SK-N-SH (cell line): ENCODE data around the gene PHF12. TPM values are rescaled to one million over a fixed set of nuclear protein-coding genes. Genes with fewer than 3 reads are reported as not detected.
A peak's percentile ranks its signal among the peaks of the same experiment; 100 is the strongest.

ENCODE experiments used
- CTCF ChIA-PET: fragments of 300-600, 350-600 bp; formaldehyde crosslinking; extraction: SDS; loops from one replicate; lab custom pipeline; 2021; lab: Yijun Ruan, JAX
- POLR2A ChIA-PET: fragments of 350-600 bp; sonication (Branson Sonifier 250); formaldehyde crosslinking; extraction: SDS; loops from one replicate; lab custom pipeline; 2020; ENCODE audit warnings: antibody characterized with exemption, inconsistent platforms; lab: Yijun Ruan, JAX
- DNase-seq: peaks from one replicate; pipeline ENCODE4 v3.0.0; 2012
- H2AFZ ChIP-seq: fragments of 200-600 bp; sonication (generic); 2 replicates; pipeline ENCODE4 v1.8.1; 2016; ENCODE audit warnings: antibody characterized with exemption, mild to moderate bottlenecking, low read depth
- H3F3A ChIP-seq: fragments of 200-600 bp; sonication (generic); replicated peaks from 2 replicates; pipeline ENCODE3; 2016; ENCODE audit warnings: antibody characterized with exemption, mild to moderate bottlenecking; ENCODE audit not compliant: insufficient read depth
- H3K27ac ChIP-seq, 2 experiments: fragments of 200-500 bp in 1 of 2; fragments of 200-600 bp in 1 of 2; sonication (Bioruptor generic) in 1 of 2; sonication (generic), shearing (Covaris generic) in 1 of 2; 2 replicates each; pipeline versions ENCODE4 v1.5.1 to v1.6.1; 2014 to 2016; ENCODE audit warnings: low read depth in 2 of 2, inconsistent platforms in 1 of 2, low read length in 1 of 2, mild to moderate bottlenecking in 1 of 2, mixed read lengths in 1 of 2
- H3K27me3 ChIP-seq: fragments of 200-600 bp; sonication (generic), shearing (Covaris generic); 2 replicates; pipeline ENCODE4 v1.6.1; 2016; ENCODE audit warnings: mixed run types; ENCODE audit not compliant: insufficient read depth
- H3K36me3 ChIP-seq, 2 experiments: fragments of 200-500 bp in 1 of 2; fragments of 200-600 bp in 1 of 2; sonication (Bioruptor generic) in 1 of 2; sonication (generic) in 1 of 2; replicated peaks in 1 of 2; 2 replicates each; pipeline versions ENCODE3 to v1.5.1; 2014 to 2016; ENCODE audit warnings: low read length in 1 of 2, mild to moderate bottlenecking in 1 of 2; ENCODE audit not compliant: insufficient read depth in 2 of 2, control insufficient read depth in 1 of 2
- H3K4me1 ChIP-seq, 2 experiments: fragments of 200-500 bp in 1 of 2; fragments of 200-600 bp in 1 of 2; sonication (Bioruptor generic) in 1 of 2; sonication (generic), shearing (Covaris generic) in 1 of 2; 2 replicates each; pipeline versions ENCODE4 v1.5.1 to v1.6.1; 2014 to 2016; ENCODE audit warnings: low read depth in 1 of 2, low read length in 1 of 2, mixed run types in 1 of 2; ENCODE audit not compliant: insufficient read depth in 2 of 2, control insufficient read depth in 1 of 2
- H3K4me2 ChIP-seq: fragments of 200-600 bp; sonication (generic), shearing (Covaris generic); 2 replicates; pipeline ENCODE4 v1.6.1; 2017; ENCODE audit warnings: mixed run types
- H3K4me3 ChIP-seq, 2 experiments: fragments of 200-500 bp in 1 of 2; fragments of 200-600 bp in 1 of 2; sonication (Bioruptor generic) in 1 of 2; sonication (generic), shearing (Covaris generic) in 1 of 2; 2 replicates each; pipeline versions ENCODE4 v1.5.1 to v1.8.1; 2014 to 2016; ENCODE audit warnings: low read depth in 2 of 2, inconsistent platforms in 1 of 2, low read length in 1 of 2, mild to moderate bottlenecking in 1 of 2, mixed read lengths in 1 of 2, moderate library complexity in 1 of 2
- H3K79me2 ChIP-seq: fragments of 200-600 bp; sonication (generic); 2 replicates; pipeline ENCODE4 v1.8.1; 2017; ENCODE audit warnings: mild to moderate bottlenecking; ENCODE audit not compliant: insufficient read depth
- H3K9ac ChIP-seq: fragments of 200-600 bp; sonication (generic); 2 replicates; pipeline ENCODE4 v1.6.1; 2017; ENCODE audit warnings: mixed run types
- H3K9me2 ChIP-seq: fragments of 200-600 bp; sonication (generic); 2 replicates; pipeline ENCODE4 v1.6.1; 2017; ENCODE audit warnings: mixed run types
- H3K9me3 ChIP-seq: fragments of 200-600 bp; sonication (generic); 2 replicates; pipeline ENCODE4 v1.6.1; 2017; ENCODE audit warnings: mixed run types, mild to moderate bottlenecking, moderate library complexity
- H4K20me1 ChIP-seq: fragments of 200-600 bp; sonication (generic); 2 replicates; pipeline ENCODE4 v1.6.1; 2017; ENCODE audit warnings: mild to moderate bottlenecking, mixed run types; ENCODE audit not compliant: insufficient read depth
- MEF2A ChIP-seq: IDR thresholded peaks from 2 replicates; pipeline ENCODE4 v1.4.0; 2012; ENCODE audit warnings: low read depth, borderline replicate concordance
- MXI1 ChIP-seq: IDR thresholded peaks from 2 replicates; pipeline ENCODE4 v1.6.1; 2012; ENCODE audit warnings: mild to moderate bottlenecking, low read depth, low read length, improper control_type of control experiment
- POLR2AphosphoS5 ChIP-seq: IDR thresholded peaks from 2 replicates; pipeline ENCODE4 v1.6.1; 2012; ENCODE audit warnings: low read depth, low read length
- RAD21 ChIP-seq: IDR thresholded peaks from 2 replicates; pipeline ENCODE4 v1.6.1; 2012; ENCODE audit warnings: mild to moderate bottlenecking, low read length
- SIN3A ChIP-seq: IDR thresholded peaks from 2 replicates; pipeline ENCODE4 v1.6.1; 2012; ENCODE audit warnings: low read depth, mild to moderate bottlenecking, low read length, moderate library complexity, borderline replicate concordance
- TCF12 ChIP-seq: IDR thresholded peaks from 2 replicates; pipeline ENCODE4 v1.4.0; 2012
- WGBS: methylation state at CpG from one replicate; pipeline ENCODE4 v1.1.6; 2017; ENCODE audit warnings: low lambda C conversion rate; 5-methylcytosine and 5-hydroxymethylcytosine counted together
- polyA plus RNA-seq, 3 experiments: library from polyadenylated mRNA; depleted of rRNA; stranded (reverse); fragments of >200 nt; gene quantifications; 2 replicates each; pipeline ENCODE4 v1.2.3, GENCODE V29; 2012
- TF ChIP-seq, protein P1 (sequence below): IDR thresholded peaks from 2 replicates; pipeline ENCODE4 v1.4.0; 2012; ENCODE audit warnings: low read depth, borderline replicate concordance
- TF ChIP-seq, protein P2 (sequence below): fragments of 150-350 bp; IDR thresholded peaks from 2 replicates; pipeline ENCODE4 v1.6.1; 2016; ENCODE audit warnings: mild to moderate bottlenecking, low read depth, low read length
- TF ChIP-seq, protein P3 (sequence below): IDR thresholded peaks from 2 replicates; pipeline ENCODE4 v1.4.0; 2012; ENCODE audit warnings: low read depth, borderline replicate concordance

The PHF12 gene
- polyA plus RNA-seq, 1 of the 3 experiments (the other 2 are of a cell fraction): 24.0 TPM

DNA sequence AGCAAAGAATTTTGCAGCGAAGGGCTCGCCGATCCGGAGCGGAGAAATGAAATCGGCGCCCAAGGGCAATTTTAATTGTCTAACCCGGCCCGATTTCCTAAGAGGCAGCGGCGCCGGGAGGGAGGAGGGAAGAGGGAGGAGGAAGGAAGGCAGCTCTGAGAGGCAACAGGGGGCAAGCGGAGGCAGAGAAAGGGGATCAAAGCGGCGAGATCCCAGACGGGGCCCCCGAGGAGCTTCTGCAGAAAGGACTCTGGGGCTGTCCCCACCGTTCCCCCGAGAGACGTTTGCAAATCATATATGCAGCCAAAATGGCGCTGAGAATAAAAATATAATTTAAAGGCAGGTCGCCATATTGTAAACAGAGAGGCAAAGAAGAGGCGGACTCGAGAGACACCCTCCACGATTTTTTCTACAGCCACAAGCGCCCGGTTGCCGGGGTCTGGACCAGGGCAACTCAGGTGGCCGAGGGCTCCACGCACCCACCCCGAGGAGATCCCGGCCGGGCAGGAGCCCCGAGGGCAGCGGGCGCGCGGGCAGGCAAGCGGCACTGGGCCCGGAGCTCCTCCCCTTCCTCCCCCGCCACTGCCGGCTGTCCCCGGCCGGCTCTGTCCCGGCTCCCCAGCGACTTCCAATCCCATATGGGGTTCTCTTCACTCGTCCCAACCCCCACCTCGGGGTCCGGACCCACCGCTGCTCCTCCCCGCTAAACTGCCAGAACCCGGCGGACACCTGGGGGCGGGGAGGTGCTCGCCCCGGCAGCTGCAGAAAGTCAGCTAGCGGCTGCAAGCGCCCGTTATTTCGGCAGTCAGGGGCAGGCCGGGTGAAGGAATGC, 1.9 kb downstream of the PHF12 start (continued):
- TF ChIP-seq, protein P1, sequence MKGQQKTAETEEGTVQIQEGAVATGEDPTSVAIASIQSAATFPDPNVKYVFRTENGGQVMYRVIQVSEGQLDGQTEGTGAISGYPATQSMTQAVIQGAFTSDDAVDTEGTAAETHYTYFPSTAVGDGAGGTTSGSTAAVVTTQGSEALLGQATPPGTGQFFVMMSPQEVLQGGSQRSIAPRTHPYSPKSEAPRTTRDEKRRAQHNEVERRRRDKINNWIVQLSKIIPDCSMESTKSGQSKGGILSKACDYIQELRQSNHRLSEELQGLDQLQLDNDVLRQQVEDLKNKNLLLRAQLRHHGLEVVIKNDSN: no peak
- TF ChIP-seq, protein P2, sequence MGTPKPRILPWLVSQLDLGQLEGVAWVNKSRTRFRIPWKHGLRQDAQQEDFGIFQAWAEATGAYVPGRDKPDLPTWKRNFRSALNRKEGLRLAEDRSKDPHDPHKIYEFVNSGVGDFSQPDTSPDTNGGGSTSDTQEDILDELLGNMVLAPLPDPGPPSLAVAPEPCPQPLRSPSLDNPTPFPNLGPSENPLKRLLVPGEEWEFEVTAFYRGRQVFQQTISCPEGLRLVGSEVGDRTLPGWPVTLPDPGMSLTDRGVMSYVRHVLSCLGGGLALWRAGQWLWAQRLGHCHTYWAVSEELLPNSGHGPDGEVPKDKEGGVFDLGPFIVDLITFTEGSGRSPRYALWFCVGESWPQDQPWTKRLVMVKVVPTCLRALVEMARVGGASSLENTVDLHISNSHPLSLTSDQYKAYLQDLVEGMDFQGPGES: no peak
- TF ChIP-seq TCF12 (no peak), SIN3A (peak; percentile 23; the same call in 1 of the 2 replicates), RAD21 (no peak)

DNA sequence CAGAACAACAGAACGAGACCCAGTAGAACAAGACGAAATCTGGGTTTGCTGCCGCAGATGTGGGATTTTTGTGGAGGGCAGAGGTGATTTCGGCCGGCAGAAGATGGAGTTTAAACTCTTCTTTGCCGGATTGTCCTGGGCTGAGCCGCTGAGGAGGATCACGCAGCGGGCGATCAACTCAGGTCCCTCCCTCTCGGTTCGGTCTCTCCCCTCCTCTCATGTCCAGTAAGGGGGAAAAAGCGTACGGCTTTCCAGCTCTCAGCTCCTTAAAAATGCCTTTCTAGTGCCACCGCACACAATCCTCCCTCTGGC, 2.5 kb downstream of the PHF12 start:
- H3K4me1 ChIP-seq: peaks cover 24 to 28% of the 10 kb centered on the region in 2 experiments
- H3K9me3 ChIP-seq: no peaks in the 10 kb centered on the region
- H4K20me1 ChIP-seq: peaks cover 13% of the 10 kb centered on the region
- ChIA-PET CTCF (interaction anchor here (0.9 to 3.3 kb wide), 9 partner anchors 14 to 224 kb away, joined by 3 to 20 read pairs (median 4); partner anchors contain the start of gene TLCD1), POLR2A (interaction anchor here (0.7 to 1.2 kb wide), 2 partner anchors 30 to 287 kb away, joined by 3 read pairs; partner anchors contain the start of genes SDF2 and SUPT6H)
- H3K79me2 ChIP-seq: peaks cover 68% of the 10 kb centered on the region
- peak overlapping the region; percentile 83 to 93 for H3K4me3 ChIP-seq
- peak overlapping the region; percentile 90 for H3K9ac ChIP-seq
- H3K4me2 ChIP-seq: peak overlapping the region; percentile 87
- TF ChIP-seq MEF2A (no peak), POLR2AphosphoS5 (0 out of 2 replicates have a peak, but pooled peaks have one; percentile 19), MXI1 (0 out of 2 replicates have a peak, but pooled peaks have one; percentile 26)
- TF ChIP-seq, protein P3, sequence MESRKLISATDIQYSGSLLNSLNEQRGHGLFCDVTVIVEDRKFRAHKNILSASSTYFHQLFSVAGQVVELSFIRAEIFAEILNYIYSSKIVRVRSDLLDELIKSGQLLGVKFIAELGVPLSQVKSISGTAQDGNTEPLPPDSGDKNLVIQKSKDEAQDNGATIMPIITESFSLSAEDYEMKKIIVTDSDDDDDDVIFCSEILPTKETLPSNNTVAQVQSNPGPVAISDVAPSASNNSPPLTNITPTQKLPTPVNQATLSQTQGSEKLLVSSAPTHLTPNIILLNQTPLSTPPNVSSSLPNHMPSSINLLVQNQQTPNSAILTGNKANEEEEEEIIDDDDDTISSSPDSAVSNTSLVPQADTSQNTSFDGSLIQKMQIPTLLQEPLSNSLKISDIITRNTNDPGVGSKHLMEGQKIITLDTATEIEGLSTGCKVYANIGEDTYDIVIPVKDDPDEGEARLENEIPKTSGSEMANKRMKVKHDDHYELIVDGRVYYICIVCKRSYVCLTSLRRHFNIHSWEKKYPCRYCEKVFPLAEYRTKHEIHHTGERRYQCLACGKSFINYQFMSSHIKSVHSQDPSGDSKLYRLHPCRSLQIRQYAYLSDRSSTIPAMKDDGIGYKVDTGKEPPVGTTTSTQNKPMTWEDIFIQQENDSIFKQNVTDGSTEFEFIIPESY: no peak
- H3K9me2 ChIP-seq: no peaks in the 10 kb centered on the region
- 5% methylated on average over 13 of the region's 15 CpGs for WGBS
- H3K27me3 ChIP-seq: no peaks in the 10 kb centered on the region
- peak overlapping the region; percentile 25; the same call in 1 of the 2 replicates for H2AFZ ChIP-seq
- H3K36me3 ChIP-seq: peaks cover 4 to 15% of the 10 kb centered on the region in 2 experiments
- H3K27ac ChIP-seq: peak overlapping the region; percentile 88 to 99
- no peak for DNase-seq
- H3F3A ChIP-seq: peaks cover 57% of the 10 kb centered on the region
